ENCODE results near the gene MMP12. TPM values are rescaled to one million over a fixed set of nuclear protein-coding genes. Genes with fewer than 3 reads are reported as not detected.
"Not testable (repeated sequence)": the region's sequence is repeated elsewhere in the genome, so short reads cannot be mapped to it uniquely, and the experiment has no call there.

Gene MMP12
- total RNA-seq, 4 donors from 2014 or later, result not detected

DNA sequence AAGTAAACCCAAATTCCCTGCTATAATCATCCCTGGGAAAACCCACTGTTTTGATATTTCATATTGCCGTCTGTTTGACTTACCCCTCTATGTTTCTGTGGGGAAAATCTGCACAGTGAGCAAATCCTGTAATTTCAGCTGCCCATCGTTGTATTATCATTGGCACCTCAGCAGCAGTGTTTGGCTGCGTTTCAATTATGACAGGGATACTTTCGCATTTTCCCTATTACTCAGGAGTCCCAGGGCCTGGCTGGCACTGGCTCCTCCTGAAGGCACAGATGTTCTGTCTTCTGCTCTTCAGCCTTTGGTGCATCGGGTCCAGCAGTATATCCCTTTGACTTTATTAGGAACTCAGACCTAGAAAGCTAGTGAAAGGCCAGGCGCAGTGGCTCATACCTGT lies 12.2 kb upstream of the MMP12 start:
- no peaks in the 10 kb centered on the region for H3K36me3 ChIP-seq
- no peaks in the 10 kb centered on the region for H3K9me3 ChIP-seq
- TF ChIP-seq EP300 (IDR thresholded peaks at IDR 0.05) (no peak), POLR2A (IDR thresholded peaks at IDR 0.05) (no peak)
- TF ChIP-seq, protein P1, sequence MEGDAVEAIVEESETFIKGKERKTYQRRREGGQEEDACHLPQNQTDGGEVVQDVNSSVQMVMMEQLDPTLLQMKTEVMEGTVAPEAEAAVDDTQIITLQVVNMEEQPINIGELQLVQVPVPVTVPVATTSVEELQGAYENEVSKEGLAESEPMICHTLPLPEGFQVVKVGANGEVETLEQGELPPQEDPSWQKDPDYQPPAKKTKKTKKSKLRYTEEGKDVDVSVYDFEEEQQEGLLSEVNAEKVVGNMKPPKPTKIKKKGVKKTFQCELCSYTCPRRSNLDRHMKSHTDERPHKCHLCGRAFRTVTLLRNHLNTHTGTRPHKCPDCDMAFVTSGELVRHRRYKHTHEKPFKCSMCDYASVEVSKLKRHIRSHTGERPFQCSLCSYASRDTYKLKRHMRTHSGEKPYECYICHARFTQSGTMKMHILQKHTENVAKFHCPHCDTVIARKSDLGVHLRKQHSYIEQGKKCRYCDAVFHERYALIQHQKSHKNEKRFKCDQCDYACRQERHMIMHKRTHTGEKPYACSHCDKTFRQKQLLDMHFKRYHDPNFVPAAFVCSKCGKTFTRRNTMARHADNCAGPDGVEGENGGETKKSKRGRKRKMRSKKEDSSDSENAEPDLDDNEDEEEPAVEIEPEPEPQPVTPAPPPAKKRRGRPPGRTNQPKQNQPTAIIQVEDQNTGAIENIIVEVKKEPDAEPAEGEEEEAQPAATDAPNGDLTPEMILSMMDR (IDR thresholded peaks at IDR 0.05), result no peak
- H3K27me3 ChIP-seq, result no peaks in the 10 kb centered on the region
- peak in 1 of 2 donors; percentile 7 for DNase-seq (ENCODE audit: low spot score in 2 of 2)
- no peak overlapping the region for H3K27ac ChIP-seq
- H3K4me1 ChIP-seq, result no peaks in the 10 kb centered on the region
- 66 to 75% methylated on average over 6 of the region's 6 CpGs for WGBS, 2 donors
- no peak overlapping the region for H3K4me3 ChIP-seq

DNA sequence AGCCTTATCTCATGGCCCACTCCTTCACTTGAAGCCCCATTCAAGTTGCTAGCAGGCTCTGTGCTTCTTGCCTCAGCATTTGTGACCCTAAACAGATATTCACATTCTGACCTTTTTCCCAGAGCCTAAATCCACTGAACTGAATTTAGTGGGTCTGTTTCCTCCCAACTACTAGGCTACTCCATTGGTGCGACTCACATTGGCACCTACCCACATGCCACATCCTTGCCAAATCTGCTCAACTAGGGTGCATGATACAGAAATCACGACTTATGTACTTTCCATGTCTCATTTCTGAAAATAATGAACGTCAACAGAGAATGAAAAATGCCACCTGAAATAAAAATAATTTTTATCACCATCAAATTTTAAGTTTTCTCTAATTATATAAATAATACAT lies 8.4 kb upstream of the MMP12 start:
- H3K9me3 ChIP-seq, result no peaks in the 10 kb centered on the region
- no peaks in the 10 kb centered on the region for H3K36me3 ChIP-seq
- H3K4me3 ChIP-seq, result no peak overlapping the region
- no peak for DNase-seq (ENCODE audit: low spot score in 2 of 2)
- 87 to 92% methylated on average over 3 of the region's 3 CpGs for WGBS, 2 donors
- no peaks in the 10 kb centered on the region for H3K27me3 ChIP-seq
- H3K27ac ChIP-seq, result no peak overlapping the region
- no peaks in the 10 kb centered on the region for H3K4me1 ChIP-seq
- TF ChIP-seq, protein P1 (IDR thresholded peaks at IDR 0.05), result no peak
- no peak for TF ChIP-seq EP300 (IDR thresholded peaks at IDR 0.05)
- TF ChIP-seq POLR2A (IDR thresholded peaks at IDR 0.05), result no peak

DNA sequence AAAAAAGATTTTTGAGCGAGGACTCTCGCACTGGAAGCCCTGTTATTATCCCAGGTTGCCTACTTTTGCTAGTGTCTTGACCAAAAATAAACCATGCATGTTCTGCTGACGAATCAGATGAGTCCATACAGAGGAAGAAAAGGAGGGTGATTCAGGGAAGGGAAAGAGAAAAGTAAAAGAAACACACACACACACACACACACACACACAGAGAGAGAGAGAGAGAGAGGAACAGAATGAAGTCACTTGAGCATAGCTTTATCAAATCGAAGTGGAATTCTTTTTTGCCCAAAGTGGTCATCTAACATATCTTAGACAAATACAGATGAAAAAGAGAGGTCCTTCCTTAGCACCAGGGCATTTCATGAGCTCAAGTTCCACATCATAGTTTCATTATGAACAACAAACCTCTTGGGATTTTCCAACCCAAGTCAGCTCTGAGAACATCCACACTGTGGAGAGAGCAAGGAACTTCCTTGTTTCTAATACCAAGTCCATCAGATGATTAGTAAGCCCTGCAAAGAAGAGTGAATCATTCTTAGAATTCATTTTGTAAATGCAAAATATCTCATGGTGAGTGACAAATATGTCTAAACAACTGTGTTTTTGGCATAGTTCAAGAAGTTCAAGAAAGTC lies 7.7 kb upstream of the MMP12 start:
- Histone ChIP-seq H3K27ac (no peak overlapping the region), H3K36me3 (no peaks in the 10 kb centered on the region), H3K4me3 (no peak overlapping the region), H3K4me1 (no peaks in the 10 kb centered on the region), H3K27me3 (no peaks in the 10 kb centered on the region), H3K9me3 (no peaks in the 10 kb centered on the region)
- TF ChIP-seq POLR2A (IDR thresholded peaks at IDR 0.05), result no peak
- TF ChIP-seq, protein P1 (IDR thresholded peaks at IDR 0.05), result no peak
- 80 to 88% methylated on average over 4 of the region's 4 CpGs for WGBS, 2 donors
- no peak for DNase-seq (ENCODE audit: low spot score in 2 of 2)

DNA sequence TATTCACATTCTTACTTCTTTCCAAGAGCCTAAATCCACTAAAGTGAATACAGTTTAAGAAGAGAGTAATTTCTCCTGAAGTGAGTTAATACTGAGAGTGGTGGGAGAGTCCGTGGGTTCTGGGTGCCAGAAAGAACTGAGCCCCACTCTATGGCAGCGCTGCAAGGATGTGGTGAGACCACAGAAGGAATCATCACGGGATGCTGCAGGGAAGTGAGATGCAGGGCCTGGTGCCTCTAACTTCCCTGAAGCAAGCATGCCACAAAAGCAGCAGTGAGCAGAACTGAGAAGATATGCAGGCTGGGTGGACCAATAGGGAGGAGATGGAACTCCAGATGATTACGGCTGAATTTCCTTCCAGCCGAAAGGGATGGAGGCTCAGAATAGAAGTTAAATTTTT lies 5.0 kb upstream of the MMP12 start:
- Histone ChIP-seq H3K4me3 (no peak overlapping the region), H3K27me3 (no peaks in the 10 kb centered on the region), H3K36me3 (no peaks in the 10 kb centered on the region), H3K4me1 (no peaks in the 10 kb centered on the region), H3K27ac (no peak overlapping the region), H3K9me3 (no peaks in the 10 kb centered on the region)
- no peak for DNase-seq (ENCODE audit: low spot score in 2 of 2)
- no peak for TF ChIP-seq EP300 (IDR thresholded peaks at IDR 0.05)
- TF ChIP-seq POLR2A (IDR thresholded peaks at IDR 0.05), result no peak
- WGBS, 2 donors, result 80 to 85% methylated on average over 5 of the region's 5 CpGs

DNA sequence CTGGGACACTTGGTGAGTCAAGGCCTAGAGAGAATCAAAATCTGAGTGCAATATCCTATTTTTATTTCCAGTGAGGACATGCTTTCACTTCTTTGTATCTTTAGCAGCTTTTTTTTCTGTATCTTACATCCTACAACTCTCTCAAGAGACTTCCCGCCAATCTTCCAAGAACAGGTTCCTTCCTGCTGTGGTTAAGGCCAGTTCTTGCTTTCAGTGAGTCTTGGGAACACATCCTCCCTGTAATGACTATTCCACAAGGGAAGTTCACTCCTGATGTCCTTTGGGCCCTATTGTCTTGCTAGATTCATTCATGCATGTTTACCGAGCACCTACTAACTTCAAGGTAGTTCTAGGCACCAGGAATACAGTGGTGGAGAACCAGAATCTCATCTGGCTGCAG lies 3.8 kb upstream of the MMP12 start:
- H3K4me3 ChIP-seq, result no peak overlapping the region
- no peaks in the 10 kb centered on the region for H3K27me3 ChIP-seq
- no peaks in the 10 kb centered on the region for H3K4me1 ChIP-seq
- 73 to 92% methylated on average over 2 of the region's 2 CpGs for WGBS, 2 donors
- H3K36me3 ChIP-seq, result no peaks in the 10 kb centered on the region
- no peak overlapping the region for H3K27ac ChIP-seq
- no peak for TF ChIP-seq POLR2A (IDR thresholded peaks at IDR 0.05)
- TF ChIP-seq, protein P1 (IDR thresholded peaks at IDR 0.05), result no peak
- TF ChIP-seq EP300 (IDR thresholded peaks at IDR 0.05), result no peak
- no peaks in the 10 kb centered on the region for H3K9me3 ChIP-seq
- DNase-seq (ENCODE audit: low spot score in 2 of 2), result no peak

DNA sequence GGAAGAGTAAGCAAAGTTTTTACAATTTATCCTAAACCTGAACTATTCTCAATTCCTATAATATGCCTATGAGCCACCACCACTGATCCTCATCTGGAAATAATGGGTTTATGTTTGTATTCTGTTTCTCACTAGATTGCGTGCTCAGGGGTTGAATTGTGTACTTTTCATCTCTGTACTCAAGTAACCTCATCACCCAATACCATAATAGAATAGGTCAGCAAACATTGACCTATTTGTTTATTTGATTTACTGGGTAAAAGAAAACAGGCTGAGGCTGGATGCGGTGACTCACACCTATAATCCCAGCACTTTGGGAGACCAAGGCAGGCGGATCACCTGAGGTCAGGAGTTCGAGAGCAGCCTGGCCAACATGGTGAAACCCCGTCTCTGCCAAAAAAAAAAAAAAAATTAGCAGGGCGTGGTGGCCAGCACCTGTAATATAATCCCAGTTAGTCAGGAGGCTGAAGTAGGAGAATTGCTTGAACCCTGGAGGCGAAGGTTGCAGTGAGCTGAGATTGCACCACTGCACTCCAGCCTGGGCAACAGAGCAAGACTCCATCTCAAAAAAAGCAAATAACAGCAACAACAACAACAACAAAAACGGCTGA lies 5.3 kb downstream of the MMP12 start:
- not testable (repeated sequence) for H3K27me3 ChIP-seq; H3K27ac ChIP-seq; H3K9me3 ChIP-seq; H3K4me3 ChIP-seq; DNase-seq (ENCODE audit: low spot score in 2 of 2); H3K4me1 ChIP-seq; H3K36me3 ChIP-seq
- WGBS, 2 donors, result 78 to 82% methylated on average over 8 of the region's 8 CpGs

All from tibial nerve (tissue), 4 donors.